MM.1S (cell line): ENCODE data around the gene CA9.

Experiments used
- CTCF ChIP-seq: fragments of 300-600 bp; sonication (generic); IDR thresholded peaks from 2 replicates; pipeline ENCODE4 v1.5.1; 2016; ENCODE audit warnings: antibody characterized with exemption, low read length, mixed read lengths
- EZH2 ChIP-seq: fragments of 300-600 bp; sonication (generic); optimal IDR thresholded peaks from 2 replicates; pipeline ENCODE3; 2017; ENCODE audit warnings: low read depth, mild to moderate bottlenecking, antibody characterized with exemption, low read length, mixed read lengths
- EZH2phosphoT487 ChIP-seq: fragments of 300-600 bp; sonication (generic); IDR thresholded peaks from 2 replicates; pipeline ENCODE4 v1.6.1; 2018; ENCODE audit warnings: antibody characterized with exemption, low read length

DNA sequence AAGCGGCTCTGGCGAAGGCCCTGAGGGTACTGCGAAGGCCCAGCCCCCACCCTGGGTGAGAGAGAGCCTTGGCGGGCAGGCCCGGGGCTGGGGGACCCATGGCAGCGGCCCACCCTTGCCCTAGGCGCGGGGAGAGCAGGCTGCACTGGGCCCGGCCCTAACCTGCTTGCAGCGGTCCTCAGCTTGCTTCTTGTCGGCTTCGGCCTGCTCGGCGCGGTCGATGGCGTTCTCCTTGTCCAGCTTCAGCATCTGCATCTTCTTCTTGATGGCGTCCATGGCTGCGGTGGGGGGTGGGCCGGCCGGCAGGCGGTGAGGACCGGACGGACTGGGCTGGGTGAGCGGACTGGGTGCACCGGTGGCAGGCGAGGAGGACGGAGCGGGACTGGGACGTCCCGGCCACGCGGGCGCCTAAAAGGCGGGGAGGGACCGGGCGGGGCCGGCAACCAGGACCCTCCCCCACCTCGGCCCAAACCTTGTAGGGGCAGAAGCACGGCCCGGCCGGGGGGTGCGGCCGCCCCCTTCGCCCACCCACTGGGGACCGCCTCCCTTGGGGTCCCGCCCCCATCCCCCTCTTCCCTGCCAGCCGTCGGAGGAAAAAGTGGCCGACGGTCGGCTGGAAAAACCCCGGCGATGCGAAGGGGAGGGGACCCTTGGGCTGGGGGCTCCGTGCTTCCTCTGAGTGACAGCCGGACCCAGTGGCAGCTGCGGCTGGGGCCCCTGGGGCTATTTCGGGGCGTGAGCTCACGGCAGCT, 16.0 kb downstream of the CA9 start, which contains the start of gene TPM2:
- TF ChIP-seq CTCF (no peak), EZH2 (no peak), EZH2phosphoT487 (no peak)
